Loucy (cell line): ENCODE data around the gene ATP7B.

Experiments used
- H2AFZ ChIP-seq: fragments of 200-600 bp; sonication (generic); 2 replicates; pipeline ENCODE4 v1.6.0; 2016; ENCODE audit warnings: antibody characterized with exemption, mild to moderate bottlenecking, low read length, moderate library complexity
- H3F3A ChIP-seq: fragments of 200-600 bp; 2 replicates; pipeline ENCODE4 v1.6.0; 2016; ENCODE audit warnings: antibody characterized with exemption, low read depth, mild to moderate bottlenecking
- H3K27me3 ChIP-seq: fragments of 200-600 bp; sonication (generic); 2 replicates; pipeline ENCODE4 v1.6.1; 2014; ENCODE audit warnings: low read length, mild to moderate bottlenecking; ENCODE audit not compliant: insufficient read depth, poor library complexity, severe bottlenecking
- H3K36me3 ChIP-seq: fragments of 200-600 bp; sonication (generic); 2 replicates; pipeline ENCODE4 v1.6.1; 2016; ENCODE audit warnings: low read length; ENCODE audit not compliant: insufficient read depth
- H3K4me1 ChIP-seq: fragments of 200-600 bp; sonication (generic); 2 replicates; pipeline ENCODE4 v1.5.1; 2014; ENCODE audit warnings: low read length, mild to moderate bottlenecking; ENCODE audit not compliant: insufficient read depth, poor library complexity, severe bottlenecking
- H3K4me2 ChIP-seq: fragments of 200-600 bp; sonication (generic); 2 replicates; pipeline ENCODE4 v1.6.0; 2014; ENCODE audit warnings: antibody characterized with exemption, low read length, low read depth, mild to moderate bottlenecking; ENCODE audit not compliant: poor library complexity, severe bottlenecking
- H3K4me3 ChIP-seq: fragments of 200-600 bp; sonication (generic); 2 replicates; pipeline ENCODE4 v1.5.1; 2014; ENCODE audit warnings: low read length, mild to moderate bottlenecking, mixed read lengths; ENCODE audit not compliant: poor library complexity, severe bottlenecking
- H3K79me2 ChIP-seq: fragments of 200-600 bp; sonication (generic); 2 replicates; pipeline ENCODE4 v1.6.1; 2014; ENCODE audit warnings: low read length; ENCODE audit not compliant: insufficient read depth
- H3K9ac ChIP-seq: fragments of 200-600 bp; sonication (generic); 2 replicates; pipeline ENCODE4 v1.6.0; 2014; ENCODE audit warnings: mild to moderate bottlenecking, low read depth, low read length, moderate library complexity; ENCODE audit not compliant: poor library complexity, severe bottlenecking
- H3K9me2 ChIP-seq: fragments of 200-600 bp; sonication (generic); replicated peaks from 2 replicates; pipeline ENCODE4 v1.6.1; 2016; ENCODE audit warnings: low read depth, low read length, mixed read lengths
- H3K9me3 ChIP-seq: fragments of 200-600 bp; sonication (generic); 2 replicates; pipeline ENCODE4 v1.6.1; 2014; ENCODE audit warnings: mild to moderate bottlenecking, antibody characterized with exemption, low read length, low read depth; ENCODE audit not compliant: insufficient read depth
- H4K20me1 ChIP-seq: fragments of 200-600 bp; sonication (generic); 2 replicates; pipeline ENCODE4 v1.6.0; 2014; ENCODE audit warnings: antibody characterized with exemption, low read length, mild to moderate bottlenecking; ENCODE audit not compliant: insufficient read depth, poor library complexity, severe bottlenecking
- EZH2phosphoT487 ChIP-seq: fragments of 200-600 bp; IDR thresholded peaks from 2 replicates; pipeline ENCODE4 v1.6.1; 2018; ENCODE audit warnings: antibody characterized with exemption, mild to moderate bottlenecking, moderate library complexity, borderline replicate concordance
- TF ChIP-seq, protein P1 (sequence below): fragments of 200-600 bp; sonication (generic); conservative IDR thresholded peaks from 2 replicates; pipeline ENCODE4 v1.5.1; 2014; ENCODE audit warnings: mild to moderate bottlenecking, antibody characterized with exemption, low read length

Gene ATP7B

DNA sequence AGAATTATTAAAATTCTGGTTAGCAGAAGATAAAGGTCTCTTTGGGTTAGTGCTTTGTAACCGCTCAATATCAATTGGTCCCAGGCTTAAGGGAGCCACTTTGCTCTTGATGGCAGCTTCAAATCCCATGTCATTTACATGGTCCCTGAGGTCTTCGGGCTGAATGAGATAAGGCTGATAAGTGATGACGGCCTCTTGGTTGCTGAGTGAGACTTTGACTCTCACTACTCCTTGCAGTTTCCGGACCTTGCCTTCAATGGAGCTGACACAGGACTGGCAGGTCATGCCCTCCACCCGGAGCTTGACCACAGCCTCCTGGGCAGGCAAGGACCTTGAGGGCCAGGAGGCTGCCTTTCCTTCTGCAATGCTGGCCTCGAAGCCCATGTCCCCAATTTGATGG lies 36.8 kb downstream of the ATP7B start:
- Histone ChIP-seq H3K4me1 (peaks cover 8% of the 10 kb centered on the region), H3K9me3 (no peaks in the 10 kb centered on the region), H2AFZ (no peak overlapping the region), H3K9ac (no peak overlapping the region), H3K79me2 (no peaks in the 10 kb centered on the region), H4K20me1 (no peaks in the 10 kb centered on the region), H3K27me3 (no peaks in the 10 kb centered on the region), H3K4me3 (no peak overlapping the region), H3F3A (no peaks in the 10 kb centered on the region), H3K4me2 (no peak overlapping the region), H3K36me3 (no peaks in the 10 kb centered on the region), H3K9me2 (no peaks in the 10 kb centered on the region)
- TF ChIP-seq, protein P1, sequence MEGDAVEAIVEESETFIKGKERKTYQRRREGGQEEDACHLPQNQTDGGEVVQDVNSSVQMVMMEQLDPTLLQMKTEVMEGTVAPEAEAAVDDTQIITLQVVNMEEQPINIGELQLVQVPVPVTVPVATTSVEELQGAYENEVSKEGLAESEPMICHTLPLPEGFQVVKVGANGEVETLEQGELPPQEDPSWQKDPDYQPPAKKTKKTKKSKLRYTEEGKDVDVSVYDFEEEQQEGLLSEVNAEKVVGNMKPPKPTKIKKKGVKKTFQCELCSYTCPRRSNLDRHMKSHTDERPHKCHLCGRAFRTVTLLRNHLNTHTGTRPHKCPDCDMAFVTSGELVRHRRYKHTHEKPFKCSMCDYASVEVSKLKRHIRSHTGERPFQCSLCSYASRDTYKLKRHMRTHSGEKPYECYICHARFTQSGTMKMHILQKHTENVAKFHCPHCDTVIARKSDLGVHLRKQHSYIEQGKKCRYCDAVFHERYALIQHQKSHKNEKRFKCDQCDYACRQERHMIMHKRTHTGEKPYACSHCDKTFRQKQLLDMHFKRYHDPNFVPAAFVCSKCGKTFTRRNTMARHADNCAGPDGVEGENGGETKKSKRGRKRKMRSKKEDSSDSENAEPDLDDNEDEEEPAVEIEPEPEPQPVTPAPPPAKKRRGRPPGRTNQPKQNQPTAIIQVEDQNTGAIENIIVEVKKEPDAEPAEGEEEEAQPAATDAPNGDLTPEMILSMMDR: no peak
- TF ChIP-seq EZH2phosphoT487: no peak

DNA sequence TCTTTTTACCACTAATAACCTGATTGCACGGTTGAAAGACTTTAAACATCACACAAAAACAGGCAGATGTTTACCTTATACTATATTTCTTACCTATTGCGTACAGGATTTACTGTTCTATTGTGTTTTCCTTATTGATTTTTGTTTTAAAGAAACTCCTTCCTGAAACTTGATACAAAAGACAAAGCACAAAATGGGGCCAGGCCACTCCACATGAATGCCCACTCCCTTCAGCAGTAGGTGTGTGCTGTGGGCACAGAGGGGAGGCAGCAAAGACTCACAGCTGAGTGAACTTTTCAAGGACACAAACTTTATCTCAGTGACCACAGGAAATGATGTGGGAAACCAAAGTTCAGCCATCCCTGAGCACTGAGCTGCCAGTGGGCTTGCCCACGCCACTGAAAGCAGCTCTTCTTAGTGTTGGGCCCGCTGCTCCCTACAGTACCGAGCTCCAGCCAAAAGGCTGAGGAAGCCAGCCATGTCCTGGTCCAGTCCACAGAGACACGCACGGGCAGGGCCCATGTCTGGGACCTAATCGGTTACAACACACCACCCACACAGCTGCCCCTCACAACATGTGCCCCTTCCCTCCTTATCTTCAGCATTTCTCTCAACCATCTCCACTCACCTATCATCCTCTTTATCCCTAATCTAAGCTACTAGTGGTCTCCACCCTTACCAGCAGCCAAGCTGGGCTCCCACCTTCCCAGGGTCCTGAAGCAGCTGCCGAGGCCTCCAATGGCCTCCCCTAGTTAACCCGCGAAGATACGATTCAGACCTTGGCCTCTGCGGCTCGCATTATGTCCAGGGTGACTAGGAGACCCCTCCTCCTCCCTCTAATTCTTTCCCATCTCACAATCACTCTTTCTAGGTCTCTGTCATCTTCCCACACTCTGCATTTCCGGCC lies 39.5 kb downstream of the ATP7B start:
- H3K36me3 ChIP-seq: no peaks in the 10 kb centered on the region

DNA sequence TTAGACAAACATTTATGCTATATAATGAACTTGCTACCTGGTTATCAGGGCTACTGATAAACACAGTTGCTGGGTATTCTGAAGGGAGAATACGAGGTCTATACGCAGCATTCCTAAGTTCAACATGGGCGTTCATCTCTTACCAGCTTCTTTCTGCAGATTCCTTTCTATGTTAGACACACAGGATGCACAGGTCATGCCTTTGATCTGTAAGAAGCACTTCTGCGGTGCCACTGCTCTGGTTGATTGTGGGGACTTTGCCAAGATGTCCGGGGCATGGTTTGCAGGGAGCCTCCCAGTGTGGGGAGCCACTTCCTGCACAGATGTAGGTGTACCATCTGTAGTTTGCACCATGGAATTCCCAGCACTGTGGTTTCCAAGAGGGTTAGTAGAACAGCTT lies 40.9 kb downstream of the ATP7B start:
- H3K4me1 ChIP-seq: peaks cover 8% of the 10 kb centered on the region
- no peaks in the 10 kb centered on the region for H3K9me3 ChIP-seq
- no peaks in the 10 kb centered on the region for H3K9me2 ChIP-seq
- H3K79me2 ChIP-seq: no peaks in the 10 kb centered on the region
- TF ChIP-seq EZH2phosphoT487: no peak
- TF ChIP-seq, protein P1: no peak
- no peaks in the 10 kb centered on the region for H3F3A ChIP-seq
- no peaks in the 10 kb centered on the region for H4K20me1 ChIP-seq
- H2AFZ ChIP-seq: no peak overlapping the region
- H3K4me3 ChIP-seq: no peak overlapping the region
- no peaks in the 10 kb centered on the region for H3K27me3 ChIP-seq
- H3K4me2 ChIP-seq: no peak overlapping the region
- no peak overlapping the region for H3K9ac ChIP-seq
- H3K36me3 ChIP-seq: no peaks in the 10 kb centered on the region

More for the DNA sequence above, 39.5 kb downstream of the ATP7B start:
- peaks cover 8% of the 10 kb centered on the region for H3K4me1 ChIP-seq
- no peaks in the 10 kb centered on the region for H3K9me2 ChIP-seq
- no peak overlapping the region for H3K4me3 ChIP-seq
- H2AFZ ChIP-seq: no peak overlapping the region
- no peak overlapping the region for H3K4me2 ChIP-seq
- H3K9me3 ChIP-seq: no peaks in the 10 kb centered on the region
- no peaks in the 10 kb centered on the region for H3K79me2 ChIP-seq
- TF ChIP-seq EZH2phosphoT487: no peak
- TF ChIP-seq, protein P1: no peak
- H3K9ac ChIP-seq: no peak overlapping the region
- no peaks in the 10 kb centered on the region for H4K20me1 ChIP-seq
- H3K27me3 ChIP-seq: no peaks in the 10 kb centered on the region
- H3F3A ChIP-seq: no peaks in the 10 kb centered on the region
